HL-60 (cell line): Measurements from ENCODE around the gene MAP4K5.

Source experiments
- DNase-seq, 2 experiments: peaks; one replicate each; pipeline ENCODE4 v3.0.0-alpha.2; 2010 to 2020; ENCODE audit warnings: low read depth in 1 of 2, low spot score in 1 of 2
- H3K27ac ChIP-seq: fragments of 250-450 bp; sonication (Bioruptor Pico); replicated peaks from 2 replicates; pipeline ENCODE4 v1.5.1; 2020; ENCODE audit warnings: mild to moderate bottlenecking, moderate library complexity
- H3K27me3 ChIP-seq: fragments of 250-450 bp; sonication (Bioruptor Pico); 2 replicates; pipeline ENCODE4 v1.5.1; 2021; ENCODE audit warnings: mild to moderate bottlenecking, moderate library complexity; ENCODE audit not compliant: insufficient read depth, poor library complexity, severe bottlenecking
- H3K4me3 ChIP-seq: replicated peaks from 2 replicates; pipeline ENCODE4 v1.5.1; 2011; ENCODE audit warnings: mild to moderate bottlenecking, control low read depth, low read length; ENCODE audit not compliant: insufficient read depth
- CTCF ChIP-seq: IDR thresholded peaks from one replicate; pipeline ENCODE4 v1.5.1; 2011; ENCODE audit warnings: low read length, control low read depth, inconsistent platforms; ENCODE audit not compliant: insufficient read depth
- GABPA ChIP-seq: IDR thresholded peaks from 2 replicates; pipeline ENCODE4 v1.6.1; 2012; ENCODE audit warnings: low read depth
- POLR2AphosphoS5 ChIP-seq: IDR thresholded peaks from 2 replicates; pipeline ENCODE4 v1.6.1; 2012; ENCODE audit warnings: low read depth
- SPI1 ChIP-seq: IDR thresholded peaks from 2 replicates; pipeline ENCODE4 v1.6.1; 2012; ENCODE audit warnings: low read depth, mild to moderate bottlenecking, borderline replicate concordance
- TF ChIP-seq, protein P1 (sequence below): IDR thresholded peaks from 2 replicates; pipeline ENCODE4 v1.6.1; 2012; ENCODE audit warnings: low read depth; ENCODE audit not compliant: insufficient replicate concordance

Gene MAP4K5

DNA sequence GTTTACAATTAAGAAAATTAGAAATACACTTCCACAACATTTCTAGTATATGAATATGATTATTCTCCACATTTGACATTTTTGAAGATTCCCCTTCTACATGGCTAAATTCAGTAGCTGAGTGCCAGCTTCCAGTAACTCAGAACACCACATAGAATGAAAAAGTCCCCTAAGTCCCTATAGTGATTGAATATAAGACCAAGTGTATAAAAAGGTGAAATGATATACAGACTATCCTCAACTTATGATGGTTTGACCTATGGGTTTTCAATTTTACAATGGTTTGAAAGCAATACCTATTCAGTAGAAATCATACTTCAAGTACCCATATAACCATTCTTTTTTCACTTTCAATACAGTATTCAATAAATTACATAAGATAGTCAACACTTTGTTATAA lies 43.4 kb upstream of the MAP4K5 start:
- Histone ChIP-seq H3K27me3 (no peaks in the 10 kb centered on the region), H3K27ac (no peak overlapping the region), H3K4me3 (no peak overlapping the region)
- TF ChIP-seq CTCF, result no peak
- no peak for TF ChIP-seq GABPA
- no peak for TF ChIP-seq POLR2AphosphoS5
- TF ChIP-seq SPI1, result no peak
- TF ChIP-seq, protein P1, sequence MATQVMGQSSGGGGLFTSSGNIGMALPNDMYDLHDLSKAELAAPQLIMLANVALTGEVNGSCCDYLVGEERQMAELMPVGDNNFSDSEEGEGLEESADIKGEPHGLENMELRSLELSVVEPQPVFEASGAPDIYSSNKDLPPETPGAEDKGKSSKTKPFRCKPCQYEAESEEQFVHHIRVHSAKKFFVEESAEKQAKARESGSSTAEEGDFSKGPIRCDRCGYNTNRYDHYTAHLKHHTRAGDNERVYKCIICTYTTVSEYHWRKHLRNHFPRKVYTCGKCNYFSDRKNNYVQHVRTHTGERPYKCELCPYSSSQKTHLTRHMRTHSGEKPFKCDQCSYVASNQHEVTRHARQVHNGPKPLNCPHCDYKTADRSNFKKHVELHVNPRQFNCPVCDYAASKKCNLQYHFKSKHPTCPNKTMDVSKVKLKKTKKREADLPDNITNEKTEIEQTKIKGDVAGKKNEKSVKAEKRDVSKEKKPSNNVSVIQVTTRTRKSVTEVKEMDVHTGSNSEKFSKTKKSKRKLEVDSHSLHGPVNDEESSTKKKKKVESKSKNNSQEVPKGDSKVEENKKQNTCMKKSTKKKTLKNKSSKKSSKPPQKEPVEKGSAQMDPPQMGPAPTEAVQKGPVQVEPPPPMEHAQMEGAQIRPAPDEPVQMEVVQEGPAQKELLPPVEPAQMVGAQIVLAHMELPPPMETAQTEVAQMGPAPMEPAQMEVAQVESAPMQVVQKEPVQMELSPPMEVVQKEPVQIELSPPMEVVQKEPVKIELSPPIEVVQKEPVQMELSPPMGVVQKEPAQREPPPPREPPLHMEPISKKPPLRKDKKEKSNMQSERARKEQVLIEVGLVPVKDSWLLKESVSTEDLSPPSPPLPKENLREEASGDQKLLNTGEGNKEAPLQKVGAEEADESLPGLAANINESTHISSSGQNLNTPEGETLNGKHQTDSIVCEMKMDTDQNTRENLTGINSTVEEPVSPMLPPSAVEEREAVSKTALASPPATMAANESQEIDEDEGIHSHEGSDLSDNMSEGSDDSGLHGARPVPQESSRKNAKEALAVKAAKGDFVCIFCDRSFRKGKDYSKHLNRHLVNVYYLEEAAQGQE, result no peak
- no peak for DNase-seq

GRCh38 chr14:50573862-50574261 lies 41.5 kb upstream of the MAP4K5 start:
- no peak for DNase-seq
- H3K4me3 ChIP-seq, result no peak overlapping the region
- no peaks in the 10 kb centered on the region for H3K27me3 ChIP-seq
- H3K27ac ChIP-seq, result no peak overlapping the region
- TF ChIP-seq SPI1 (no peak), CTCF (no peak), POLR2AphosphoS5 (no peak)

GRCh38 chr14:50569714-50570274 lies 37.4 kb upstream of the MAP4K5 start:
- H3K27ac ChIP-seq, result no peak overlapping the region
- no peaks in the 10 kb centered on the region for H3K27me3 ChIP-seq
- no peak for DNase-seq
- no peak overlapping the region for H3K4me3 ChIP-seq
- no peak for TF ChIP-seq GABPA
- TF ChIP-seq CTCF, result no peak
- TF ChIP-seq SPI1, result no peak
- TF ChIP-seq, protein P1, result no peak
- no peak for TF ChIP-seq POLR2AphosphoS5

DNA sequence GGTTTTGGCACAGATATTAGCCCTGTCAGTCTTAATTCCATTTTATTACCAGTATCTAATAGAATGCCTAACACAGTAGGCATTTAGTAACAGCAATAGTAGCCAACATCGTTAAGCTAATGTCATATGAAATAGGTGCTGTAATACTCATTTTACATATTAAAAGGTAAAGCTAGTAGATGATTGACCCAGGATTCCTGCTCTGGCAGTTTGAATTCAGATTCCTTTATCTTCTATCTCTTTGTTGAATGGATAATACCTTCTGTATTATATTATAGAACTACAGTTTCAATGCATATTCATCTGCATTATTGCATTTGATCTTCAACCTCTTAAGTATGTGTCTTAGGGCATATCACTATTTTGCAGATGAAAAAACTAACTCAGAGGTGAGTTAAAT lies 30.5 kb upstream of the MAP4K5 start:
- TF ChIP-seq POLR2AphosphoS5, result no peak
- no peak for TF ChIP-seq SPI1
- TF ChIP-seq, protein P1, result no peak
- no peak for TF ChIP-seq CTCF
- no peak for TF ChIP-seq GABPA
- Histone ChIP-seq H3K27me3 (peaks cover 19% of the 10 kb centered on the region), H3K4me3 (no peak overlapping the region), H3K27ac (no peak overlapping the region)
- no peak for DNase-seq
